Fibroblast of lung (primary cell): ENCODE data around the gene DUXB. TPM values are rescaled to one million over a fixed set of nuclear protein-coding genes. Genes with fewer than 3 reads are reported as not detected.

Source experiments
- DNase-seq, 2 donors: peaks; one replicate each; pipeline versions ENCODE4 v3.0.0 to v3.0.0-alpha.2; 2010; ENCODE audit warnings: low read depth in 2 of 2
- H2AFZ ChIP-seq: 2 replicates; pipeline ENCODE4 v1.5.1; 2012; ENCODE audit warnings: low read length, control low read depth, inconsistent platforms
- H3K27ac ChIP-seq: 2 replicates; pipeline ENCODE4 v1.5.1; 2011; ENCODE audit warnings: low read length, control low read depth; ENCODE audit not compliant: insufficient read depth
- H3K27me3 ChIP-seq: 2 replicates; pipeline ENCODE4 v1.5.1; 2011; ENCODE audit warnings: mild to moderate bottlenecking, low read length; ENCODE audit not compliant: control insufficient read depth, insufficient read depth
- H3K36me3 ChIP-seq: 2 replicates; pipeline ENCODE4 v1.5.1; 2011; ENCODE audit warnings: low read length; ENCODE audit not compliant: control insufficient read depth, insufficient read depth
- H3K4me1 ChIP-seq: 2 replicates; pipeline ENCODE4 v1.5.1; 2011; ENCODE audit warnings: low read length; ENCODE audit not compliant: control insufficient read depth, insufficient read depth; ENCODE audit errors: extremely low read depth
- H3K4me2 ChIP-seq: 2 replicates; pipeline ENCODE4 v1.5.1; 2011; ENCODE audit warnings: low read length, control low read depth; ENCODE audit not compliant: insufficient read depth; ENCODE audit errors: extremely low read depth
- H3K4me3 ChIP-seq, 4 experiments: fragments of 200-600 bp in 1 of 4; sonication (generic) in 1 of 4; replicated peaks in 1 of 4; 2 replicates each; pipeline ENCODE4 v1.5.1; 2011 to 2016; ENCODE audit warnings: low read length in 4 of 4, low read depth in 3 of 4, mild to moderate bottlenecking in 3 of 4, control low read depth in 2 of 4, inconsistent platforms in 1 of 4, mixed read lengths in 1 of 4; ENCODE audit not compliant: insufficient read depth in 1 of 4; ENCODE audit errors: control extremely low read depth in 1 of 4
- H3K79me2 ChIP-seq: 2 replicates; pipeline ENCODE4 v1.5.1; 2012; ENCODE audit warnings: mild to moderate bottlenecking, low read length, inconsistent platforms; ENCODE audit not compliant: control insufficient read depth, insufficient read depth
- H3K9ac ChIP-seq: 2 replicates; pipeline ENCODE4 v1.5.1; 2011; ENCODE audit warnings: mild to moderate bottlenecking, low read length, control low read depth; ENCODE audit not compliant: insufficient read depth
- H3K9me3 ChIP-seq: 2 replicates; pipeline ENCODE4 v1.5.1; 2012; ENCODE audit warnings: low read depth, low read length; ENCODE audit not compliant: control insufficient read depth, insufficient read depth
- H4K20me1 ChIP-seq: 2 replicates; pipeline ENCODE4 v1.5.1; 2011; ENCODE audit warnings: low read length; ENCODE audit not compliant: control insufficient read depth, insufficient read depth; ENCODE audit errors: extremely low read depth
- EZH2 ChIP-seq: IDR thresholded peaks from 2 replicates; pipeline ENCODE4 v1.5.1; 2012; ENCODE audit warnings: low read length, control low read depth, mild to moderate bottlenecking; ENCODE audit errors: missing control alignments
- polyA plus RNA-seq, 2 donors: library from polyadenylated mRNA; depleted of rRNA in 1 of 2; stranded (reverse) in 1 of 2; unstranded in 1 of 2; fragments of >200 nt; gene quantifications; 2 replicates each; pipeline ENCODE4 v1.2.1, GENCODE V29; 2011 to 2012; ENCODE audit warnings: missing spikeins in 1 of 2
- total RNA-seq: library from RNA; depleted of rRNA; stranded (reverse); fragments of >200 nt; gene quantifications from 2 replicates; pipeline ENCODE4 v1.2.1, GENCODE V29; 2014
- TF ChIP-seq, protein P1 (sequence below), 2 donors: IDR thresholded peaks in 1 of 2; conservative IDR thresholded peaks in 1 of 2; 1 replicate in 1 of 2; 2 replicates in 1 of 2; pipeline ENCODE4 v1.5.1; 2011 to 2012; ENCODE audit warnings: low read length in 2 of 2, control low read depth in 1 of 2, inconsistent platforms in 1 of 2, low read depth in 1 of 2, mild to moderate bottlenecking in 1 of 2

Gene DUXB
- total and polyA plus RNA-seq, 2 donors (not counting 1 experiment from before 2014, with no cell fraction given): not detected

DNA sequence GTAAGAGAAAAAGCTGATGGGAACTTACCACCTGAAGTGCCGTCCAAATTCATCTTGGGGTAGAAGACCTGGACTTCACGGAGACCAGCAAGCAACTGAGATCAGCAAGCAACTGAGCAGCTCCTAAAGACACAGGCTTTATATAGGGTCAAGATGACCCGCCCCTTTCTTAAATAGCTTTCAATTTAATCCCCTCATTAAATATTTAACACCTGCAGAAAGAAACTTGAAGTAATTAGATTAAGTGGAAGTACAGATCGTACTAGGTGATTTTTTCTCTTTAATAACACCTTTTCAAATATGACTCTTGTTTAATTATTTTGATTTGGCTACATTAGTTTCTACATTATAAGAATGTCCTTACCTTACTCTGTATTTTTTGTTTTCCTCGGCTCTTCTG lies 25.1 kb upstream of the DUXB start, which contains the start of gene CPHXL:
Gene CPHXL (minus strand): TSS at position 101 of the 400 bp plus-strand sequence. CDS start 48 bp downstream, at position 53.
- Histone ChIP-seq H3K79me2 (no peaks in the 10 kb centered on the region), H3K36me3 (no peaks in the 10 kb centered on the region), H4K20me1 (no peaks in the 10 kb centered on the region), H3K4me1 (no peaks in the 10 kb centered on the region), H2AFZ (no peak within 1 kb of the TSS), H3K4me3 (no peak within 1 kb of the TSS), H3K27me3 (no peaks in the 10 kb centered on the region), H3K9ac (no peak within 1 kb of the TSS), H3K9me3 (no peaks in the 10 kb centered on the region), H3K27ac (no peak within 1 kb of the TSS), H3K4me2 (no peak within 1 kb of the TSS)
- TF ChIP-seq EZH2: no peak
- TF ChIP-seq, protein P1, sequence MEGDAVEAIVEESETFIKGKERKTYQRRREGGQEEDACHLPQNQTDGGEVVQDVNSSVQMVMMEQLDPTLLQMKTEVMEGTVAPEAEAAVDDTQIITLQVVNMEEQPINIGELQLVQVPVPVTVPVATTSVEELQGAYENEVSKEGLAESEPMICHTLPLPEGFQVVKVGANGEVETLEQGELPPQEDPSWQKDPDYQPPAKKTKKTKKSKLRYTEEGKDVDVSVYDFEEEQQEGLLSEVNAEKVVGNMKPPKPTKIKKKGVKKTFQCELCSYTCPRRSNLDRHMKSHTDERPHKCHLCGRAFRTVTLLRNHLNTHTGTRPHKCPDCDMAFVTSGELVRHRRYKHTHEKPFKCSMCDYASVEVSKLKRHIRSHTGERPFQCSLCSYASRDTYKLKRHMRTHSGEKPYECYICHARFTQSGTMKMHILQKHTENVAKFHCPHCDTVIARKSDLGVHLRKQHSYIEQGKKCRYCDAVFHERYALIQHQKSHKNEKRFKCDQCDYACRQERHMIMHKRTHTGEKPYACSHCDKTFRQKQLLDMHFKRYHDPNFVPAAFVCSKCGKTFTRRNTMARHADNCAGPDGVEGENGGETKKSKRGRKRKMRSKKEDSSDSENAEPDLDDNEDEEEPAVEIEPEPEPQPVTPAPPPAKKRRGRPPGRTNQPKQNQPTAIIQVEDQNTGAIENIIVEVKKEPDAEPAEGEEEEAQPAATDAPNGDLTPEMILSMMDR (conservative IDR thresholded peaks at IDR 0.05 in 1 of 2, IDR thresholded peaks at IDR 0.05 in 1 of 2; ENCODE audit: low read depth in 1 of 2, low read length in 2 of 2): no peak
- DNase-seq: no peak

DNA sequence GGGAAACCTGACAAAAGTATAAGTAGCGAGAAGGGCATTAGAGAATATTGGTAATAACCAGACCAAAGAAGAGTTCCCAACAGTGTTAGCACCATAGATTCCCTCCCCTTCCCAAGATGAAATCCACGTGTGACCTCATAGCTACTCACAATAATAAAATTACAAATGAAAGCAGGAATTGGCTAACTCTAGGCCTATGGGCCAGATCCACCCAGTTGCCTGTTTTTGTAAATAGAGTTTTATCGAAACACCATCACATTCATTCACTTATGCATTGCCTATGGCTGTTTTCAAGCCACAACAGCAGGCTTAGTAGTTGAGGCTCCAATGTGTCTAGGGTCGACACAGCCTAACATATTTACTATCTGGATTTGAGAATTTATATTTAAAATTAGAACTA lies 17.2 kb upstream of the DUXB start:
- Histone ChIP-seq H3K4me2 (no peak overlapping the region), H3K36me3 (no peaks in the 10 kb centered on the region), H3K4me3 (no peak overlapping the region), H3K4me1 (no peaks in the 10 kb centered on the region), H3K27me3 (no peaks in the 10 kb centered on the region), H2AFZ (no peak overlapping the region), H3K9ac (no peak overlapping the region), H3K79me2 (no peaks in the 10 kb centered on the region), H4K20me1 (no peaks in the 10 kb centered on the region), H3K27ac (no peak overlapping the region), H3K9me3 (no peaks in the 10 kb centered on the region)
- no peak for DNase-seq
- no peak for TF ChIP-seq EZH2
- TF ChIP-seq, protein P1 (conservative IDR thresholded peaks at IDR 0.05 in 1 of 2, IDR thresholded peaks at IDR 0.05 in 1 of 2; ENCODE audit: low read depth in 1 of 2, low read length in 2 of 2): no peak

DNA sequence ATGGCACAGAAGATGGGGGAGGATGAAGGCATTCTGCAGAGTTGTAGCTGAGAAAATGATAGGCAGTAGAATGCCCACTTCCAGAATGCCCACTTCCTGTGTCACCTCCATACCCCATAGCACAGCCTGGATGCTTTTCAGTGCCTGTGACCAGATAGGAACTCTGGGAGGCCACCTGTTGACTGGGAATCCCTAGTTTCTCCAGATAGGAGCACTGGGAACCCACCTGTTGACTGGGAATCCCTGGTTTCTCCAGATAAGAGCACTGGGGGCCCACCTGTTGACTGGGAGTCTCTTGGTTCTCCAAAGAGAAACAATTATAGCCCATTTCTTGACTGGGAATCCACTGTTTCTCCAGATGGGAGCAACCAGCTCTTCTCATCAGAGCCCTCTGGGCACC lies 13.4 kb upstream of the DUXB start:
- H3K9ac ChIP-seq: no peak overlapping the region
- DNase-seq: no peak
- TF ChIP-seq, protein P1 (conservative IDR thresholded peaks at IDR 0.05 in 1 of 2, IDR thresholded peaks at IDR 0.05 in 1 of 2; ENCODE audit: low read depth in 1 of 2, low read length in 2 of 2): no peak
- H4K20me1 ChIP-seq: no peaks in the 10 kb centered on the region
- no peak overlapping the region for H3K27ac ChIP-seq
- H3K79me2 ChIP-seq: no peaks in the 10 kb centered on the region
- H3K27me3 ChIP-seq: no peaks in the 10 kb centered on the region
- H3K4me3 ChIP-seq: no peak overlapping the region
- no peak overlapping the region for H2AFZ ChIP-seq
- H3K4me2 ChIP-seq: no peak overlapping the region
- H3K36me3 ChIP-seq: no peaks in the 10 kb centered on the region
- no peaks in the 10 kb centered on the region for H3K9me3 ChIP-seq
- no peaks in the 10 kb centered on the region for H3K4me1 ChIP-seq
